Astrocyte (in vitro differentiated cells and primary cell): ENCODE data around the gene CELF2. TPM values are rescaled to one million over a fixed set of nuclear protein-coding genes. Genes with fewer than 3 reads are reported as not detected.

Experiments used
- DNase-seq: peaks from one replicate; pipeline ENCODE4 v3.0.0-alpha.2; 2010; ENCODE audit warnings: low read depth
- FAIRE-seq: peaks from 2 replicates; lab custom pipeline; 2011; peaks lifted over from hg19 to GRCh38; lab: Jason Lieb, UNC
- H2AFZ ChIP-seq: 2 replicates; pipeline ENCODE4 v1.6.0; 2012; ENCODE audit warnings: low read depth, low read length, inconsistent platforms
- H3K27ac ChIP-seq: 2 replicates; pipeline ENCODE4 v1.5.1; 2011; ENCODE audit warnings: low read depth, low read length, inconsistent platforms
- H3K27me3 ChIP-seq: 2 replicates; pipeline ENCODE4 v1.6.0; 2011; ENCODE audit warnings: low read length, inconsistent platforms; ENCODE audit not compliant: insufficient read depth
- H3K36me3 ChIP-seq: 2 replicates; pipeline ENCODE4 v1.5.1; 2011; ENCODE audit warnings: low read length, inconsistent platforms; ENCODE audit not compliant: insufficient read depth
- H3K4me1 ChIP-seq: 2 replicates; pipeline ENCODE4 v1.5.1; 2011; ENCODE audit warnings: low read length, inconsistent platforms; ENCODE audit not compliant: insufficient read depth
- H3K4me2 ChIP-seq: 2 replicates; pipeline ENCODE4 v1.6.0; 2012; ENCODE audit warnings: low read length, inconsistent platforms
- H3K4me3 ChIP-seq: 2 replicates; pipeline ENCODE4 v1.5.1; 2011; ENCODE audit warnings: low read depth, mild to moderate bottlenecking, low read length, inconsistent platforms; ENCODE audit not compliant: insufficient read depth
- H3K79me2 ChIP-seq: 2 replicates; pipeline ENCODE4 v1.6.0; 2012; ENCODE audit warnings: mild to moderate bottlenecking, low read length, inconsistent platforms; ENCODE audit not compliant: insufficient read depth
- H3K9ac ChIP-seq: 2 replicates; pipeline ENCODE4 v1.6.0; 2012; ENCODE audit warnings: mild to moderate bottlenecking, low read length, inconsistent platforms
- H3K9me3 ChIP-seq: 2 replicates; pipeline ENCODE4 v1.5.1; 2012; ENCODE audit warnings: low read depth, mild to moderate bottlenecking, low read length, inconsistent platforms; ENCODE audit not compliant: insufficient read depth
- H4K20me1 ChIP-seq: 2 replicates; pipeline ENCODE4 v1.6.0; 2012; ENCODE audit warnings: low read length, inconsistent platforms; ENCODE audit not compliant: insufficient read depth
- H3K27ac Mint-ChIP-seq: one replicate; pipeline ENCODE4 v1.8.0; 2021; ENCODE audit warnings: mild to moderate bottlenecking, mixed read lengths; ENCODE audit not compliant: unreplicated experiment
- H3K27me3 Mint-ChIP-seq: one replicate; pipeline ENCODE4 v1.8.0; 2021; ENCODE audit warnings: low read depth, mixed read lengths; ENCODE audit not compliant: unreplicated experiment
- H3K36me3 Mint-ChIP-seq: one replicate; pipeline ENCODE4 v1.8.0; 2021; ENCODE audit warnings: low read depth, mixed read lengths; ENCODE audit not compliant: unreplicated experiment
- H3K4me1 Mint-ChIP-seq: one replicate; pipeline ENCODE4 v1.8.0; 2021; ENCODE audit warnings: low read depth, mixed read lengths; ENCODE audit not compliant: unreplicated experiment
- H3K4me3 Mint-ChIP-seq: one replicate; pipeline ENCODE4 v1.8.0; 2021; ENCODE audit warnings: mild to moderate bottlenecking, moderate library complexity, mixed read lengths; ENCODE audit not compliant: unreplicated experiment
- H3K9me3 Mint-ChIP-seq: one replicate; pipeline ENCODE4 v1.8.0; 2021; ENCODE audit warnings: mild to moderate bottlenecking, mixed read lengths; ENCODE audit not compliant: unreplicated experiment
- EZH2 ChIP-seq: IDR thresholded peaks from 2 replicates; pipeline ENCODE4 v1.6.1; 2012; ENCODE audit warnings: mild to moderate bottlenecking, low read length, inconsistent platforms; ENCODE audit not compliant: insufficient read depth
- total RNA-seq: library from RNA; stranded (reverse); gene quantifications from 2 replicates; pipeline ENCODE4 v1.2.1, GENCODE V29; 2021
- TF ChIP-seq, protein P1 (sequence below): IDR thresholded peaks from 2 replicates; pipeline ENCODE4 v1.5.1; 2011; ENCODE audit warnings: low read depth, mild to moderate bottlenecking, inconsistent platforms, low read length, moderate library complexity; ENCODE audit not compliant: insufficient read depth

The CELF2 gene
- total RNA-seq, 1 donor from 2014 or later, result 76.1 TPM

DNA sequence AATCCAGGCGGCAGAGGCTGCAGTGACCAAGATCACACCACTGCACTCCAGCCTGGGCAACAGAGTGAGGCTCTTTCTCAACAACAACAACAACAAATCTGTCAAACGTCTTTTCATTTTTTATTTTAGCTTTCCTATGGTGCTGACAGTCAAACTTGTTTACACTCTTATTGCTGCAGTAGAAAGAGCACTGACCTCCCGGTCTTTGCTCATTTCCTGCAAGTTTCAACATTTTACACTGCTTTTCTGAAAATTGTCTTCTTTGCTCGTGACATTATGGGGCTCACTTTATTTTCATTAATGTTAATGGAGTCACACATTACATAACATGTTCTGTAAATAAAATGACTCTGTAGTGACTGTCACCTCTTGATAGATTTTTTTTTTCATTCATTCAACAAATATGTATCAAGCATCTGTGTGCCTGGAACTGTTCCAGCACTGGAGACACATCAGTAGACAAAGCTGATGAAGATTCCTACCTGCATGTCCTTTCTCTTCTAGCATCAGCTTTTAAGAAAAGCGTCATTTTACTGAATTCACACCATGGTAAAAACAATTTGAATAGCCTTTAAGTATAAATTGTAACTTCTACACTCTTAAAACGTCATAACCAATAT lies 277.3 kb downstream of the CELF2 start:
- Mint-ChIP-seq H3K36me3 (peaks cover 10% of the 10 kb centered on the region), H3K4me3 (no peak overlapping the region), H3K27ac (no peak overlapping the region), H3K27me3 (no peaks in the 10 kb centered on the region), H3K4me1 (no peaks in the 10 kb centered on the region), H3K9me3 (peaks cover 2% of the 10 kb centered on the region)
- FAIRE-seq, result no peak
- H2AFZ ChIP-seq, result no peak overlapping the region
- no peak for DNase-seq
- H4K20me1 ChIP-seq, result no peaks in the 10 kb centered on the region
- H3K4me1 ChIP-seq, result no peaks in the 10 kb centered on the region
- H3K27ac ChIP-seq, result no peak overlapping the region
- H3K4me3 ChIP-seq, result no peak overlapping the region
- H3K27me3 ChIP-seq, result no peaks in the 10 kb centered on the region
- H3K4me2 ChIP-seq, result no peak overlapping the region
- no peaks in the 10 kb centered on the region for H3K79me2 ChIP-seq
- H3K9ac ChIP-seq, result no peak overlapping the region
- H3K36me3 ChIP-seq, result no peaks in the 10 kb centered on the region
- no peak for TF ChIP-seq EZH2
- TF ChIP-seq, protein P1, sequence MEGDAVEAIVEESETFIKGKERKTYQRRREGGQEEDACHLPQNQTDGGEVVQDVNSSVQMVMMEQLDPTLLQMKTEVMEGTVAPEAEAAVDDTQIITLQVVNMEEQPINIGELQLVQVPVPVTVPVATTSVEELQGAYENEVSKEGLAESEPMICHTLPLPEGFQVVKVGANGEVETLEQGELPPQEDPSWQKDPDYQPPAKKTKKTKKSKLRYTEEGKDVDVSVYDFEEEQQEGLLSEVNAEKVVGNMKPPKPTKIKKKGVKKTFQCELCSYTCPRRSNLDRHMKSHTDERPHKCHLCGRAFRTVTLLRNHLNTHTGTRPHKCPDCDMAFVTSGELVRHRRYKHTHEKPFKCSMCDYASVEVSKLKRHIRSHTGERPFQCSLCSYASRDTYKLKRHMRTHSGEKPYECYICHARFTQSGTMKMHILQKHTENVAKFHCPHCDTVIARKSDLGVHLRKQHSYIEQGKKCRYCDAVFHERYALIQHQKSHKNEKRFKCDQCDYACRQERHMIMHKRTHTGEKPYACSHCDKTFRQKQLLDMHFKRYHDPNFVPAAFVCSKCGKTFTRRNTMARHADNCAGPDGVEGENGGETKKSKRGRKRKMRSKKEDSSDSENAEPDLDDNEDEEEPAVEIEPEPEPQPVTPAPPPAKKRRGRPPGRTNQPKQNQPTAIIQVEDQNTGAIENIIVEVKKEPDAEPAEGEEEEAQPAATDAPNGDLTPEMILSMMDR, result no peak
- no peaks in the 10 kb centered on the region for H3K9me3 ChIP-seq

DNA sequence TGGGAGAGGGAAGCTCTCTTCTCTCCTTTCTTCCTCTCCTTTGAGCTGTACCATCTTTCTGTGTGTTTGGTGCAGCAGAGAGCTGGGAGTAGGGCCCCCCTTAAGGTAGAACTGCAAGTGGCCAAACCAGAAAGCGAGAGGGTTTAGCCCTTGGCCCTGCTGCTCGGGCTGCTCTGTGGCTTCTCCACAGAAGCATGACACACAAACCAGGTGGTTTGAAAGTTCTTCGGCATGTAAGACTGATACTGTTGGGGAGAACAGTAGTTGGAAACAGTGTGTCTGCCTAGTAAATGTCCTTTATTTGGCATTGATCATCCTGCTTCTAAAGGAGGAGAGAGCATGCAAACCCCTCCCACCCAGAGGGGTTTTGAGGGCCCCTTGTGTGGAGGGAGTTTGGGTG lies 277.8 kb downstream of the CELF2 start:
- Histone ChIP-seq H3K36me3 (no peaks in the 10 kb centered on the region), H4K20me1 (no peaks in the 10 kb centered on the region), H3K9ac (no peak overlapping the region), H3K4me2 (no peak overlapping the region), H3K27me3 (no peaks in the 10 kb centered on the region), H3K4me1 (no peaks in the 10 kb centered on the region), H2AFZ (no peak overlapping the region), H3K79me2 (no peaks in the 10 kb centered on the region), H3K4me3 (no peak overlapping the region), H3K9me3 (no peaks in the 10 kb centered on the region), H3K27ac (no peak overlapping the region)
- no peak for DNase-seq
- H3K9me3 Mint-ChIP-seq, result peaks cover 2% of the 10 kb centered on the region
- no peak for TF ChIP-seq EZH2
- TF ChIP-seq, protein P1, result no peak
- H3K4me1 Mint-ChIP-seq, result no peaks in the 10 kb centered on the region
- no peak overlapping the region for H3K27ac Mint-ChIP-seq
- no peak overlapping the region for H3K4me3 Mint-ChIP-seq
- no peaks in the 10 kb centered on the region for H3K27me3 Mint-ChIP-seq
- no peak for FAIRE-seq
- H3K36me3 Mint-ChIP-seq, result peaks cover 8% of the 10 kb centered on the region

DNA sequence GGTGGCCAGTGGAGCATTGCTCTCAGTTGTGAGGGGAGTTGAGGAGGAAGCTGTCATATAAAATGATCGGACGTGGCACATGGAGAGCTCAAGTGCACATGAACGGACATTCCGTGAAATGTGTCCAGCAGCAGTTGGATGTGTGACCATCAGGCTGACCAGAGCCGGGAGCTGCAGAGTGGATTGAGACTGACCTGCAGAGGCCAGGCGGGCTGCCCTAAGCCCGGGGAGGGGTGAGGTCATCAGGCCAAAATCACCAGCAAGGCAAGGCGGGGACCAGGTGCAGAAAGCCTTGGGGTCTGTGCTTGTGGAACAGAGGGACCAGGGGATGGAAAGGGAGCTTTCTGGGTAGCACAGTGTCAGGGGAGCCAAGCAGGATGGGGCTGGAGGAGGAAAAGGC lies 279.5 kb downstream of the CELF2 start:
- Mint-ChIP-seq H3K9me3 (peaks cover 2% of the 10 kb centered on the region), H3K27me3 (no peaks in the 10 kb centered on the region)
- no peaks in the 10 kb centered on the region for H4K20me1 ChIP-seq

More for the DNA sequence above, 279.5 kb downstream of the CELF2 start:
- H3K4me2 ChIP-seq, result no peak overlapping the region
- no peaks in the 10 kb centered on the region for H3K9me3 ChIP-seq
- H3K36me3 ChIP-seq, result no peaks in the 10 kb centered on the region
- no peak overlapping the region for H2AFZ ChIP-seq
- DNase-seq, result no peak
- H3K27me3 ChIP-seq, result no peaks in the 10 kb centered on the region
- H3K9ac ChIP-seq, result no peak overlapping the region
- peaks cover 14% of the 10 kb centered on the region for H3K36me3 Mint-ChIP-seq
- FAIRE-seq, result no peak
- H3K79me2 ChIP-seq, result no peaks in the 10 kb centered on the region
- no peak overlapping the region for H3K4me3 Mint-ChIP-seq
- no peaks in the 10 kb centered on the region for H3K4me1 ChIP-seq
- H3K4me1 Mint-ChIP-seq, result no peaks in the 10 kb centered on the region
- no peak overlapping the region for H3K27ac Mint-ChIP-seq
- H3K4me3 ChIP-seq, result no peak overlapping the region
- H3K27ac ChIP-seq, result no peak overlapping the region
- TF ChIP-seq, protein P1, result no peak
- no peak for TF ChIP-seq EZH2
